Measurements from ENCODE around the gene PRKCG. TPM values are rescaled to one million over a fixed set of nuclear protein-coding genes. Genes with fewer than 3 reads are reported as not detected.

The PRKCG gene
- total RNA-seq, 4 donors from 2014 or later = not detected

DNA sequence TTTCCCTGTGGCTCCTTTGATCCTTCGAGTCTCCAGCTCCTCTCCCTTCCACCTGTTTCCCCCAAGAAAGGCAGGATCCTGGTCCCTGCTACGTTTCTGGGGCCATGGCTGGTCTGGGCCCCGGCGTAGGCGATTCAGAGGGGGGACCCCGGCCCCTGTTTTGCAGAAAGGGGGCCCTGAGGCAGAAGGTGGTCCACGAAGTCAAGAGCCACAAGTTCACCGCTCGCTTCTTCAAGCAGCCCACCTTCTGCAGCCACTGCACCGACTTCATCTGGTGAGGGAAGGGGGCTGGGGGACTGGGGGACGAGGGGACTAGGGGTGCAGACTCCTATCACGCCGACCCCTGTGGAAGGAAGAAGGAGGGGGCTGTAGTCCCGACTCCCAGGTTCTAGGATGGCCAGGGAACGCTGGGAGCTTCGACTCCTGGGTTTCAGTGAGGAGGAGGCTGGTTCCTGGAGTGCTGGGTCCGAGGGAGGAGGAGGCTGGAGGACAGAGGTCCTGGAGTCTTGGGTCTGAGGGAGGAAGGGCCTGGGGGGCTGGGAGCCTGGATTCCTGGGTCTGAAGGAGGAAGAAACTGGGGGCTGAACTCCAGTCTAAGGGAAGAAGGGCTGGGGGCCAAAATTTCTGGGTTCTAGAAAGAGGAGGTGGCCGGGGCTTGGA, 524 bp downstream of the PRKCG start:
- Histone ChIP-seq H3K4me3 (no peak overlapping the region), H3K27ac (no peak overlapping the region), H3K4me1 (peaks cover 0 to 7% of the 10 kb centered on the region in 2 donors), H3K36me3 (no peaks in the 10 kb centered on the region), H3K27me3 (peaks cover 40 to 54% (median 43%) of the 10 kb centered on the region in 3 donors), H3K9me3 (no peaks in the 10 kb centered on the region)
- TF ChIP-seq CTCF (IDR thresholded peaks at IDR 0.05 in 4 of 5, conservative IDR thresholded peaks at IDR 0.05 in 1 of 5) (peak in 1 of 5 experiments; percentile 15), POLR2A (IDR thresholded peaks at IDR 0.05) (no peak)
- DNase-seq (no peak), ATAC-seq (no peak)
- in situ Hi-C loops (cut with MboI; ENCODE audit: low sequenced_read_pairs in 4 of 4) = no loop called here
- intact Hi-C loops (cut with DNase I; ENCODE audit: low total_unique reads) = no loop called here

DNA sequence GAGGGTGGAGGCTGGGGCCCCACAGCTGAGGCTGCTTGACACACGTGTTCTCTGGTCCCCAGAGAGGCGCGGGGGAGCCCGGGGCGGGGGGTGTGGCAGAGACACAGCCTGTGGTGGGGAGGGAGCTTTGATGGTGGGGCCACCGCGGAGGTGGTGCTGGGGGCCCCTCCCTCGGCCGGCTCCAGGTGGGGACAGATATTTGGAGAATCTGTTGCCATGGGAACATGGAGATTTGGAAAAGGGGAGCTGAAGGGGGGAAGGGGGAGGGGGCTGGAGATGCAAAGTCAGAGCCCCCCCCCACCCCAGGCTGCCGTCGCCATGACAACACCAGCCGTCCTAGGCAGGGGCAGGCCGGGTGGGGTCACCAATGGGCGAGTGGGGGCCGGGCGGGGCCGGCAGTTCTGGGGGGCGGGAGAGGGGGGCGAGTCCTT, 1.2 kb downstream of the PRKCG start:
- no peak for DNase-seq
- Histone ChIP-seq H3K4me1 (peaks cover 0 to 7% of the 10 kb centered on the region in 2 donors), H3K27me3 (peaks cover 40 to 54% (median 43%) of the 10 kb centered on the region in 3 donors), H3K36me3 (no peaks in the 10 kb centered on the region), H3K9me3 (no peaks in the 10 kb centered on the region), H3K4me3 (no peak overlapping the region), H3K27ac (no peak overlapping the region)
- no peak for TF ChIP-seq POLR2A (IDR thresholded peaks at IDR 0.05)
- no peak for TF ChIP-seq CTCF (IDR thresholded peaks at IDR 0.05 in 4 of 5, conservative IDR thresholded peaks at IDR 0.05 in 1 of 5)
- in situ Hi-C loops (cut with MboI; ENCODE audit: low sequenced_read_pairs in 4 of 4) (no loop called here), intact Hi-C loops (cut with DNase I; ENCODE audit: low total_unique reads) (no loop called here)
- ATAC-seq = no peak

DNA sequence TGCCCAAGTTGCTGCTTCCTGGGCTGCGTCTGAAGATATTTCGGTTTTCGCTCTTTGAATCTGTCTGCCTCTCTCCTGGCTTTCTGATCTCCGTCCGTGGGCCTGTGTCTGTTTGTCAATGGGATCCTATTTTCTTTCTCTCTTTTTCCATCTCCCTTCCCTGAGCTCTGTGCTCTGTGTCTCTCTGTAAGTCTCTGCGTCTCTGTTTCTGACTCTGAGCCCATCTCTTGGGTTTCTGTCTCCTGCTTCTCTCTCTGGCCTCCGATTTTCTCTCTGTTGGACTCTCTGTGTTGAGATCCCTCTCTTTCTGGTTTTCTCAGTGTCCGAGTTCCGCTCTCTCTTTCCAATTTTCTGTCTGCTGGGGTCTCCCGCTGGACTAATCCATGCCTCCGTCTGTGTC, 1.7 kb downstream of the PRKCG start:
- Histone ChIP-seq H3K27ac (no peak overlapping the region), H3K9me3 (no peaks in the 10 kb centered on the region), H3K4me3 (no peak overlapping the region), H3K4me1 (peaks cover 0 to 7% of the 10 kb centered on the region in 2 donors), H3K36me3 (no peaks in the 10 kb centered on the region), H3K27me3 (peaks cover 40 to 53% (median 42%) of the 10 kb centered on the region in 3 donors)
- intact Hi-C loops (cut with DNase I; ENCODE audit: low total_unique reads) (no loop called here), in situ Hi-C loops (cut with MboI; ENCODE audit: low sequenced_read_pairs in 4 of 4) (no loop called here)
- ATAC-seq (no peak), DNase-seq (no peak)
- TF ChIP-seq POLR2A (IDR thresholded peaks at IDR 0.05) = no peak
- no peak for TF ChIP-seq CTCF (IDR thresholded peaks at IDR 0.05 in 4 of 5, conservative IDR thresholded peaks at IDR 0.05 in 1 of 5)

DNA sequence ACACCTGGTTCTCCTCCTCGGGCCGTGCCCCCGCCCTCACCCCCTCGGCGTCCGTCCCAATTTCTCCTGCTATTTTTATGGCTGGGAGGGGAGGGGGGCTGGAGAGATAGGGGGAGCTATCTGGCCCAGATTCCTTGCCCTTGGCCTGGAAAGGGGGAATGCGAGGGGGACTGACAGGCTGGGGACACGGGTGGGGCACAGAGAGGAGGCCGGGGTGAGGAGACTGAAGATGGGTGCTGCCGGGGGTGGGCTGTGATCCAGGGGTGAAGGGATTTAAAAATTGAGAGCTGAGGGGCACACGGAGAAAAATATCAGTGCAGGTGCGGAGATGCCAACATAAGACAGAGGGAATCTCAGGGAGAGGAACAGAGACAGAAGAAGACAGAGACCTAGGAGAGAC, 2.3 kb downstream of the PRKCG start:
- TF ChIP-seq POLR2A (IDR thresholded peaks at IDR 0.05) = no peak
- TF ChIP-seq CTCF (IDR thresholded peaks at IDR 0.05 in 4 of 5, conservative IDR thresholded peaks at IDR 0.05 in 1 of 5) = no peak
- intact Hi-C loops (cut with DNase I; ENCODE audit: low total_unique reads) (no loop called here), in situ Hi-C loops (cut with MboI; ENCODE audit: low sequenced_read_pairs in 4 of 4) (no loop called here)
- Histone ChIP-seq H3K9me3 (no peaks in the 10 kb centered on the region), H3K4me1 (peaks cover 0 to 7% of the 10 kb centered on the region in 2 donors), H3K27ac (no peak overlapping the region), H3K27me3 (peaks cover 37 to 48% (median 37%) of the 10 kb centered on the region in 3 donors), H3K4me3 (no peak overlapping the region), H3K36me3 (no peaks in the 10 kb centered on the region)
- DNase-seq (no peak), ATAC-seq (no peak)
